K562 (cell line): ENCODE data around the gene FAM131C. TPM values are rescaled to one million over a fixed set of nuclear protein-coding genes. Genes with fewer than 3 reads are reported as not detected.
"Not testable (repeated sequence)": the region's sequence is repeated elsewhere in the genome, so short reads cannot be mapped to it uniquely, and the experiment has no call there.

Experiments
- ATAC-seq: fragments of 200-7000 bp; cut with Tn5 transposase; 3 replicates; pipeline ENCODE4 v1.9.1; 2020; ENCODE audit warnings: moderate library complexity
- BruUV-seq: library from RNA; stranded (reverse); fragments of 400-500 nt; replicated peaks from 2 replicates; lab custom pipeline; 2021; lab: Mats Ljungman, UMichigan
- CTCF ChIA-PET: fragments of 300-600 bp; formaldehyde crosslinking; extraction: SDS; loops from one replicate; lab custom pipeline; 2021; ENCODE audit warnings: low intra/inter-chr PET ratio; lab: Yijun Ruan, JAX
- POLR2A ChIA-PET: fragments of 300-600, 350-650 bp; sonication (Branson Sonifier 250); formaldehyde crosslinking; extraction: SDS; loops from one replicate; lab custom pipeline; 2021; ENCODE audit warnings: antibody characterized with exemption, inconsistent platforms; lab: Yijun Ruan, JAX
- DNase-seq, 4 experiments: peaks; one replicate each; pipeline versions ENCODE4 v3.0.0 to v3.0.0-alpha.2; 2011 to 2018; ENCODE audit warnings: low spot score in 3 of 4, mixed read lengths in 3 of 4; ENCODE audit errors: extremely low read depth in 1 of 4
- FAIRE-seq: peaks from 2 replicates; lab custom pipeline; 2011; peaks lifted over from hg19 to GRCh38; lab: Jason Lieb, UNC
- H2AFZ ChIP-seq: 2 replicates; pipeline ENCODE4 v1.6.0; 2011; ENCODE audit warnings: low read depth, low read length, control low read depth, inconsistent platforms
- H3K27ac ChIP-seq: fragments of 200-600 bp; 3 replicates; pipeline ENCODE4 v1.8.0; 2011; ENCODE audit warnings: low read depth, mild to moderate bottlenecking, control low read depth, inconsistent platforms, low read length, moderate library complexity, mixed read lengths; ENCODE audit errors: extremely low read depth
- H3K27me3 ChIP-seq, 2 experiments: fragments of 300-600 bp in 1 of 2; 2 replicates in 1 of 2; 3 replicates in 1 of 2; pipeline versions ENCODE4 v1.6.0 to v1.8.0; 2011; ENCODE audit warnings: inconsistent platforms in 2 of 2, low read length in 2 of 2, mild to moderate bottlenecking in 1 of 2, mixed read lengths in 1 of 2, moderate library complexity in 1 of 2; ENCODE audit not compliant: control insufficient read depth in 2 of 2, insufficient read depth in 2 of 2
- H3K36me3 ChIP-seq: fragments of 300-600 bp; 3 replicates; pipeline ENCODE4 v1.8.0; 2011; ENCODE audit warnings: mild to moderate bottlenecking, low read length, inconsistent platforms; ENCODE audit not compliant: control insufficient read depth, insufficient read depth
- H3K4me1 ChIP-seq, 2 experiments: fragments of 200-600 bp in 1 of 2; replicated peaks in 1 of 2; 2 replicates in 1 of 2; 3 replicates in 1 of 2; pipeline versions ENCODE4 v1.5.1 to v1.8.0; 2011; ENCODE audit warnings: inconsistent platforms in 2 of 2, low read length in 2 of 2, mild to moderate bottlenecking in 1 of 2, mixed read lengths in 1 of 2, moderate library complexity in 1 of 2; ENCODE audit not compliant: control insufficient read depth in 2 of 2, insufficient read depth in 2 of 2
- H3K4me2 ChIP-seq: 2 replicates; pipeline ENCODE4 v1.6.1; 2011; ENCODE audit warnings: low read length, control low read depth, inconsistent platforms, mixed read lengths; ENCODE audit not compliant: insufficient read depth
- H3K4me3 ChIP-seq: fragments of 200-600 bp; sonication (generic), shearing (Covaris generic); 2 replicates; pipeline ENCODE4 v1.5.1; 2016; ENCODE audit warnings: control low read depth, inconsistent platforms
- H3K79me2 ChIP-seq: fragments of 200-600 bp; 3 replicates; pipeline ENCODE4 v1.8.0; 2011; ENCODE audit warnings: low read length, inconsistent platforms; ENCODE audit not compliant: control insufficient read depth, insufficient read depth
- H3K9ac ChIP-seq, 2 experiments: 2 replicates each; pipeline versions ENCODE4 v1.6.0 to v1.6.1; 2011; ENCODE audit warnings: low read depth in 2 of 2, low read length in 2 of 2, control low read depth in 1 of 2, inconsistent platforms in 1 of 2, mild to moderate bottlenecking in 1 of 2, mixed read lengths in 1 of 2; ENCODE audit not compliant: insufficient read depth in 1 of 2
- H3K9me1 ChIP-seq: one replicate; pipeline ENCODE4 v1.6.0; 2011; ENCODE audit warnings: inconsistent platforms, mild to moderate bottlenecking, low read length, moderate library complexity; ENCODE audit not compliant: control insufficient read depth, insufficient read depth
- H3K9me3 ChIP-seq: replicated peaks from 2 replicates; pipeline ENCODE4 v1.5.1; 2011; ENCODE audit warnings: low read depth, low read length, inconsistent platforms; ENCODE audit not compliant: control insufficient read depth, insufficient read depth
- H4K20me1 ChIP-seq: replicated peaks from 2 replicates; pipeline ENCODE4 v1.6.1; 2011; ENCODE audit warnings: low read length, inconsistent platforms, mixed read lengths; ENCODE audit not compliant: control insufficient read depth, insufficient read depth
- ADNP ChIP-seq: fragments of 200-800 bp; sonication (Bioruptor generic); IDR thresholded peaks from 2 replicates; pipeline ENCODE4 v1.6.1; 2016; ENCODE audit warnings: missing genetic modification characterization, missing compliant biosample characterization
- FOXK2 ChIP-seq, 2 experiments: fragments of 450-650 bp; IDR thresholded peaks in 1 of 2; conservative IDR thresholded peaks in 1 of 2; 2 replicates each; pipeline ENCODE4 v1.6.1; 2016; ENCODE audit warnings: low read depth in 2 of 2, mild to moderate bottlenecking in 1 of 2
- FOXP4 ChIP-seq: sonication (generic); formaldehyde crosslinking; IDR thresholded peaks from 2 replicates; pipeline ENCODE4 v1.8.0; 2022; ENCODE audit warnings: mild to moderate bottlenecking, missing genetic modification reagents, borderline replicate concordance
- GABPA ChIP-seq: fragments of 200-800 bp; sonication (Bioruptor generic); conservative IDR thresholded peaks from 2 replicates; pipeline ENCODE4 v1.6.1; 2016; ENCODE audit warnings: low read depth, missing genetic modification characterization, missing compliant biosample characterization
- HNRNPL ChIP-seq: fragments of 200-400 bp; formaldehyde crosslinking; IDR thresholded peaks from 2 replicates; pipeline ENCODE4 v1.6.1; 2017; ENCODE audit warnings: low read depth, mild to moderate bottlenecking, low read length
- MTA3 ChIP-seq: fragments of 450-650 bp; formaldehyde crosslinking; IDR thresholded peaks from 2 replicates; pipeline ENCODE4 v1.6.1; 2017; ENCODE audit warnings: mild to moderate bottlenecking, borderline replicate concordance
- NFIC ChIP-seq: fragments of 450-650 bp; IDR thresholded peaks from 2 replicates; pipeline ENCODE4 v1.6.1; 2017; ENCODE audit warnings: mild to moderate bottlenecking, inconsistent platforms
- RAD21 ChIP-seq, 2 experiments: fragments of 250-450 bp in 1 of 2; fragments of 450-650 bp in 1 of 2; sonication (Bioruptor Pico) in 1 of 2; formaldehyde crosslinking in 1 of 2; IDR thresholded peaks in 1 of 2; conservative IDR thresholded peaks in 1 of 2; 2 replicates each; pipeline versions ENCODE4 v1.4.0 to v1.8.0; 2020 to 2022; ENCODE audit warnings: mild to moderate bottlenecking in 2 of 2, moderate library complexity in 1 of 2
- SP2 ChIP-seq: IDR thresholded peaks from 2 replicates; pipeline ENCODE4 v1.6.1; 2011; ENCODE audit warnings: mild to moderate bottlenecking, low read depth, low read length, moderate library complexity; ENCODE audit not compliant: poor library complexity, severe bottlenecking; ENCODE audit errors: extremely low read depth
- U2AF1 ChIP-seq: fragments of 200-400 bp; formaldehyde crosslinking; optimal IDR thresholded peaks from 2 replicates; pipeline ENCODE3; 2017; ENCODE audit warnings: mild to moderate bottlenecking, low read depth, low read length, moderate library complexity
- ZBTB2 ChIP-seq: fragments of 450-650 bp; IDR thresholded peaks from 2 replicates; pipeline ENCODE4 v1.6.1; 2016; ENCODE audit warnings: antibody characterized with exemption
- ZNF696 ChIP-seq: fragments of 250-450 bp; sonication (Bioruptor Pico); conservative IDR thresholded peaks from 2 replicates; pipeline ENCODE4 v1.4.0; 2020; ENCODE audit warnings: mild to moderate bottlenecking, moderate library complexity
- WGBS: fragments of 100-300 bp; shearing (Covaris generic); methylation state at CpG from one replicate; pipeline ENCODE4 v1.1.6; 2016; ENCODE audit warnings: low coverage, mixed read lengths; ENCODE audit not compliant: insufficient coverage; ENCODE audit errors: missing lambda C conversion rate; 5-methylcytosine and 5-hydroxymethylcytosine counted together
- in situ Hi-C: fragments of 300-500 bp; cut with MboI; formaldehyde crosslinking; loops from 4 replicates; pipeline ENCODE4 v1.15.0; 2018; ENCODE audit warnings: inconsistent platforms, mixed read lengths
- intact Hi-C: fragments of 100-400 bp; cut with micrococcal nuclease; formaldehyde crosslinking; loops from 2 replicates; pipeline ENCODE4 v1.14.2; 2022
- polyA plus RNA-seq, 8 experiments: library from polyadenylated mRNA; depleted of rRNA in 4 of 8; stranded (reverse) in 5 of 8; unstranded in 3 of 8; fragments of >200 nt; fragmentation: Nextera tagmentation in 2 of 8; fragmentation: Illumina TruSeq in 1 of 8; extraction: Ambion mirVana in 2 of 8; extraction: Trizol in 1 of 8; gene quantifications; 2 replicates each; pipeline versions ENCODE4 v1.2.1 to v1.2.3, GENCODE V29; 2011 to 2014; ENCODE audit warnings: inconsistent platforms in 1 of 8, missing spikeins in 1 of 8
- total RNA-seq, 7 experiments: library from RNA; depleted of rRNA in 6 of 7; stranded (reverse); fragments of >200 nt in 6 of 7; fragmentation: Illumina TruSeq in 2 of 7; extraction: Trizol in 2 of 7; gene quantifications; 2 replicates each; pipeline versions ENCODE4 v1.2.1 to v1.2.3, GENCODE V29; 2011 to 2021; ENCODE audit warnings: low replicate concordance in 1 of 7

Gene FAM131C
- total and polyA plus RNA-seq, 9 of the 15 experiments (the other 6 are each of a cell fraction or from before 2014, with no cell fraction given), result 0.10 to 0.29 (median 0.16) TPM; not detected in 6

GRCh38 chr1:16051949-16052348 is 21.5 kb downstream of the FAM131C start:
- 85% methylated on average over 10 of the region's 12 CpGs for WGBS
- in situ Hi-C loops, FAIRE-seq: not testable (repeated sequence)

GRCh38 chr1:16051039-16051438 is 22.4 kb downstream of the FAM131C start:
- no peak overlapping the region for H3K27ac ChIP-seq
- no TSS peak for BruUV-seq
- CTCF ChIA-PET, result no interaction called here
- H3K4me3 ChIP-seq, result no peak overlapping the region
- peaks cover 38 to 70% of the 10 kb centered on the region in 2 experiments; a peak in 4 of 5 replicates for H3K4me1 ChIP-seq
- POLR2A ChIA-PET, result interaction anchor here (0.5 kb wide), 1 partner anchor 43 kb away, joined by 3 read pairs; no protein-coding TSS in a partner anchor
- H3K79me2 ChIP-seq, result no peaks in the 10 kb centered on the region
- FAIRE-seq, result no peak
- H3K4me2 ChIP-seq, result no peak overlapping the region
- in situ Hi-C loops, result no loop called here
- H3K9me3 ChIP-seq, result no peaks in the 10 kb centered on the region
- H2AFZ ChIP-seq, result no peak overlapping the region
- intact Hi-C loops, result no loop called here
- H3K9ac ChIP-seq, result no peak overlapping the region; a peak in 1 of 4 replicates
- no peaks in the 10 kb centered on the region for H3K27me3 ChIP-seq
- ATAC-seq, result no peak
- H3K36me3 ChIP-seq, result no peaks in the 10 kb centered on the region
- 66% methylated on average over 2 of the region's 3 CpGs for WGBS
- no peaks in the 10 kb centered on the region for H4K20me1 ChIP-seq
- no peak for DNase-seq
- H3K9me1 ChIP-seq, result no peaks in the 10 kb centered on the region
- TF ChIP-seq MTA3 (no peak), GABPA (no peak), ADNP (tag) (peak; percentile 77), ZBTB2 (no peak), U2AF1 (no peak), ZNF696 (CRISPR knock-in tag) (no peak), HNRNPL (no peak), FOXP4 (CRISPR knock-in tag) (no peak), NFIC (peak; percentile 98), SP2 (no peak), FOXK2 (conservative IDR thresholded peaks at IDR 0.05 in 1 of 2, IDR thresholded peaks at IDR 0.05 in 1 of 2; ENCODE audit: low read depth in 2 of 2) (no peak), RAD21 (CRISPR knock-in tag; conservative IDR thresholded peaks at IDR 0.05 in 1 of 2, IDR thresholded peaks at IDR 0.05 in 1 of 2) (no peak)

More at GRCh38 chr1:16051949-16052348, 21.5 kb downstream of the FAM131C start:
- BruUV-seq, H3K9me3 ChIP-seq, H3K4me3 ChIP-seq, H3K4me2 ChIP-seq, DNase-seq, H3K36me3 ChIP-seq, ATAC-seq, H3K9me1 ChIP-seq, H3K27me3 ChIP-seq, H3K9ac ChIP-seq, H3K79me2 ChIP-seq, H2AFZ ChIP-seq, H4K20me1 ChIP-seq, CTCF ChIA-PET, H3K27ac ChIP-seq, POLR2A ChIA-PET, intact Hi-C loops: not testable (repeated sequence)
- H3K4me1 ChIP-seq, result peaks cover 38 to 68% of the 10 kb centered on the region in 2 experiments; a peak in 4 of 5 replicates
